Testis (tissue), 2 donors: ENCODE measurements around the gene CX3CR1.

Source experiments
- CTCF ChIP-seq, 3 experiments: fragments of 450-650 bp in 2 of 3; fragments of 200-600 bp in 1 of 3; sonication (generic) in 1 of 3; IDR thresholded peaks; one replicate each; pipeline ENCODE4 v1.5.1; 2016 to 2019; ENCODE audit warnings: antibody characterized with exemption in 3 of 3, mild to moderate bottlenecking in 2 of 3, moderate library complexity in 1 of 3
- POLR2A ChIP-seq: fragments of 450-650 bp; IDR thresholded peaks from one replicate; pipeline ENCODE4 v1.6.1; 2017; ENCODE audit warnings: antibody characterized with exemption, mild to moderate bottlenecking, moderate library complexity

GRCh38 chr3:39327053-39327745 lies 47.4 kb upstream of the CX3CR1 start:
- TF ChIP-seq CTCF (IDR thresholded peaks at IDR 0.05) (no peak), POLR2A (no peak)
